ENCODE measurements around the gene TTC12. TPM values are rescaled to one million over a fixed set of nuclear protein-coding genes. Genes with fewer than 3 reads are reported as not detected.

TTC12 gene
- total RNA-seq, 1 experiment from 2014 or later: 14.5 TPM

DNA sequence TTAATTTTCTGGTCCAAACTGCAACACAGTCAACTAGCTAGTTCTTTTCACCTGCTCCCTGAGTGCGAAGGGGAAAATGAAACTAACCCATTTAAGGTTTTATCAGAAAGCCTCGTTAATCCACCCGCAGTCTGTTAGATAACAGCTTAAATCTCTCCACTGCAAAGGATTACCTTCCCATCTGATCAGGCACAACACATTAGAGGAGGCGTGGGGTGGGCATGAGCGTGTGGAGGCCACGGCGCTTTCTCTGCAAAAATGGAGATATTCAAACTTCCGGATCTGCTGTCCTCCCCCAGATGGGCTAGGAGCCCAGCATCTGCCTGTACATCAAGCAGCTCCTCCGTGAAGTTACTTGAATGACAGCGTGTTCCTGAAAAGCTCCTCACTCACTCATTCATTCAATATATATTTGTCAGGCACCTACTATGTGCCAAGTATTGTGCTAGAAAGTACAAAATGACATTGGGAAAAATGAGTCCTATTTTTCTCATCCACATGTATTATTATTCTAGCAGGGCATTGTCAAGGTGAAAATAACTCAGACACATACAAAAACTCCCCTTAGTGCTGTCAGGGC lies 59.7 kb downstream of the TTC12 start:
- no peak for DNase-seq (ENCODE audit: low read depth)

DNA sequence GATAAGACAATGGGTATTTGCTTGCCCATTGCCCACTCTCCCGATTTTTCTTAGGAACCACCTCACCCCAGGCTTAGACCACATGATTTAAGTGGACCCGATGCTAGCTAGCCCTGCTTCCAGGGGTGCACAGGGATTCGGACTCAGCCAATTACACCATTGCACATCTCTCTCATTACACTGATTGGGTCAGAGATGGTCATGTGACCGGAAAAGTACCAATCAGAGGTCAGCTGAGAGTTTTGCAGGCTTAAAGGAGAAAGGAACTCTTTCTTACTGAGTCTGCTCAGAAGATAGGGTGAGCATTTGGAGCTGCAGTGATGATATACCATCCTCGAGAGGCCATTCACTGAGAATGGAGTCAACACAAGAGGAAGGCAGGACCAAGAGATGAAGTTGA lies 61.0 kb downstream of the TTC12 start:
- DNase-seq (ENCODE audit: low read depth): no peak

DNA sequence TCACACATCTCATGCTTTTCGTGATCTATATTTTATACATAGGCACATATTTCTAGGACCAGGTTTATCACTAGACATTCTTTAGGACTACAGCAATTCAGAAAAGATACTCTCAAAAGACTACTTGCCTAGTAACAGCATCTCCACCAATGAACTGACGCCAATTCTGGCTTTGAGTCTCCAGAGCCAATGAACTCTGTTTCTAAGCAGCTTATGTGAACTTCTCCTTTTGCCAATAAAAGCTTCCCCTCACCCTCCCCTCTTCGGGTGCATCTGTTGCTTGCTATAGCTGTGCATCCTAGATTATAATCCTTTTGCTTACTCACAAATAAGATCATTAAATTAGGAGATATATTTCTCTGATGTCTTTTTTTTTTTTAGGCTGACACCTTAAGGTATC lies 61.8 kb downstream of the TTC12 start:
- no peak for DNase-seq (ENCODE audit: low read depth)

DNA sequence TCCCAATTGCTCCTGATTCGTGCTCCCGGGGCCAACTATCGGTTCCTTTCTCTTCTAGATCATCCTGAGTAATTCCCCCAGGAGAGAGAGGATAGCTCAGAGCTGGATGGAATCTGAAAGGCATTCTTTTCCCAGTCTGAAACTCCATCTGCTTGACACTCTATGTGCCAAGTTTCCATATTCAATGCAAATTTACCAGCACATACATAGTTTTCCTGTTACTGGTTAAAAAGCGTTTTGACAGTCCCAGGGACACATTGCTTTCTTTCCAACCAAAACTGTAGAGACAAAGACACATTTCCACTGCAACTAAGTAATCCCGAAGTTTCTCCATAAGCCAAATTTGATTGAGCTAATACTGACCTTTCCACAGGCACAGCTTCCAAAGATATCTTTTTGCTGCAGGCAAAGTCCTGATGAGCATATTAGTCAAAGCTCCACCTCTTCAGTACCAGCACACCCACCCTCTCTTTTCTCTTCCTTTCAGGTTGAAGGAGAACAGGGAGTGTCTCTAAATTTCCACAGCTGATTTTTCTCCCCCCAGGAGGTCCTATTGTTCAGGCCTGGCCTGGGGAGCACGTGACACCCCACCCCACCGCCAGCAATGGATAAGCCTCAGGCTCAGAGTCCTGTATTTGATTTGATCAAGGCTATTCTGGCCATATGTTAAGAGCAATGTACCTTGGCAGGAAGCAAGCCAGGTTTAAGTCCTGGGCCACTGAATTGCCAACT lies 63.5 kb downstream of the TTC12 start:
- DNase-seq (ENCODE audit: low read depth): no peak

DNA sequence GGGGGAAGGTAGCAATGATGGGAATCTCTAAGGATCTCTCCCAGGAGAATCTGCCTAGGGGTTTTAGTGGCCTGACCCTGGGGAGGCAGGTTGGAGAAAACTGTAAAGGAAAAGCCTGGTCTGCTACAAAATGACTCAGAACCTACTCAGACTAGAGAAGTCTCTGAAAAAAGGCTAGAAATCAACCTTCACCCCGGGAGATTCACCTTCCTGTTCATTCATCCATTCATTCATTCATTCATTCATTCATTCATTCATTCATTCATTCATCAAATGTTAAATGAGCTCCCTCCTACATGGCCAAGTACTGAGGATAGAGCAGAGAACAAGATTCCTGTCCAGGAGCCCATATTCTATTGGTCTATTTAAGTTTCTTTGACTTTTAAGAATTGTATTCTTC lies 64.3 kb downstream of the TTC12 start:
- DNase-seq (ENCODE audit: low read depth): peak; percentile 61

DNA sequence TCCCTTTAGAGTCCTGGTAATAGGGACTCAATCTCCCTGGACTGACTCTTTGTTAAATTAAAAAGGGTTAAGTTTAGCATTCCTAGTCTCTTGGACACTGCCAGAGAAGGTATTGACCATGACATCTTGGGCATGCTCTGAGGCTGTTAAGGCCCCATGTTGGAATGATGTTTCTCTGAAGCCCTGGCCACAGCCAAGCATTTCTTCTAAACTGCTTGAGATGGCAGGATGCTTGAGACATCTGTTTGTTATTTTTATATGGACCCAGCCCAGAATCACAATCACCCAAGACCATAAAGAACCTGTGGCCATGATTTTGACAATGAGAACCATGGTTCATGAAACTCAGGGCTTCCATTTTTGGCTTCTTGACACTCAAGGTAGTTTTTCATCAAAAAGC lies 67.7 kb downstream of the TTC12 start:
- DNase-seq (ENCODE audit: low read depth): no peak

DNA sequence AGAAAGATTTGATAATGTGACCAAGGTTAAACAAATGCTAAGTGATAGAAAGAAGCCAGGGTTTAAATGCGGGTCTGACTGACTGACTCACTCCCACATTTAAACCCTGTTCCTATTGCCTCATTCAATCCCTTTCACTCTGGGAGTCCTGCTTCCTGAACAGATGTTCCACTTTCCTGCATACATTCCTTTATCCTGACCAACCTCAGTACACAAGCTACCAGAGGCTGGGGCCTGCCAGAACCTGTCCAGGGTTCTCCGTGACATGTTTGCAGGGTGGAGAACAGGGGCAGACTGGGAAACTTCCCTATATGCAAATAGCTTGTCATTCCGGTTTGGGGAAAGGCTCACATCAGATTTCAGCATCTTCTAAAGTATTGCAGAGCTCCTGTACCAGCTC lies 70.2 kb downstream of the TTC12 start:
- DNase-seq (ENCODE audit: low read depth): peak; percentile 97

DNA sequence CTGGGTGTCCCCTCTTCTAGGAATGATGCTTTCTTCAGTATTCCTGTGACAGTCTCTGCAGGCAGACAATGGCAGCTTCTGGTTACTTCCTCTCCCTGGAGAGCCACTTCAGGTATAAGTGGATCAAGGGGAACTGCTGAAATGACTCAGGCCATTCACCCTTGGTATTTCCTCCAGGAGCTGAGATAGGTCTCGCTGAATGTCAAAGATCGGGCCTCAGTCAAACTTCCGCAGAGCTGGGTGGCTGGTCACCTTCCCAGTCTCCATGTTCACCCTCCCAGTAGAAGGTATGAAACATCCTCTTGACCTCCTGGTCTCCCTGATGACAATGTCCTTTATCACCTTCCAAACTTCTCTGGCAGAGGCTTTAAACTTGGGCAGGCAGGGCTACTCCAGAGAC lies 71.4 kb downstream of the TTC12 start:
- no peak for DNase-seq (ENCODE audit: low read depth)

DNA sequence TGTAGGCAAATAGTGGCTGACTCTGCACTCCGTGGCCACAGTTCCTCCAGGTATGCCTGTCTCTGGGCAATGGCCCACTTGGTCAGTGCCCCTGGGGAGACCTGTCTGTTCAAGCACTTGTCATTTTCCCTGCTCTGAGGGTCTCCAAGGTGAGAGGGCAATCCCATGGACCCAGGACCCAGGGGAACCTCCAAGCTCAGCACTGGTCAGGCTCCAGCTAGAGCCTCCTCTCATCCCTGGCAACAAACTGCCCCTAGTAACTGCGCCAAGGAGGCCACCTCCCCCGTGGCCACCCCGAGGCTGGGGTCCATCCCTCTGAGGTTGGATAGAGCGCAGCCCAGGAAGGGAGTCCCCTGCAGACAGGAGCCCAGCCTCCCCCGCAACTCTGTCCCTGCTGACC lies 72.5 kb downstream of the TTC12 start:
- no peak for DNase-seq (ENCODE audit: low read depth)

DNA sequence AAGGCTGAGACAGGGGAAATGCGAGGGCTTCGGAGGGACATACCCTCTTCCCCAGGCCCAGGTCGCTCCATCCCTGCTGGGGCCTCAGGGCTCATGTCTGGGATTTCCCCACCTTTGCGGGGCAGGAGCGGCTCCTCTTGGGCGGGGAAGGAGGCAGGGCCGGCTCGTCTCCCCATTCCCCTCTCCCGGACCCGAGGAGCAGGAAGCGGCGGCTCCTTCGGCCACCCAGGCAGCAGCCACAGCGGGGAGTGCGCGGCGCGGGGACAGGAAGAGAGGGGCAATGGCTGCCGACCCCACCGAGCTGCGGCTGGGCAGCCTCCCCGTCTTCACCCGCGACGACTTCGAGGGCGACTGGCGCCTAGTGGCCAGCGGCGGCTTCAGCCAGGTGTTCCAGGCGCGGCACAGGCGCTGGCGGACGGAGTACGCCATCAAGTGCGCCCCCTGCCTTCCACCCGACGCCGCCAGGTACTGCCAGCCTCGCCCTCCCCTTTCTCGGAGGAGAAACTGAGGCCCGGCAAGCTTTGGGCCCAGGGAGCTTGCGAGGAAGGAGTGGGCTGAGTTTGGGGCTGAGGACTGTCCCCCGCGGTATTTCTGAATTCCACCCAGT lies 73.3 kb downstream of the TTC12 start, which contains the start of gene ANKK1:
ANKK1 (plus strand) TSS at position 175 of the 607 bp plus-strand sequence; CDS start at position 281, 106 bp downstream.
- DNase-seq (ENCODE audit: low read depth): no peak

DNA sequence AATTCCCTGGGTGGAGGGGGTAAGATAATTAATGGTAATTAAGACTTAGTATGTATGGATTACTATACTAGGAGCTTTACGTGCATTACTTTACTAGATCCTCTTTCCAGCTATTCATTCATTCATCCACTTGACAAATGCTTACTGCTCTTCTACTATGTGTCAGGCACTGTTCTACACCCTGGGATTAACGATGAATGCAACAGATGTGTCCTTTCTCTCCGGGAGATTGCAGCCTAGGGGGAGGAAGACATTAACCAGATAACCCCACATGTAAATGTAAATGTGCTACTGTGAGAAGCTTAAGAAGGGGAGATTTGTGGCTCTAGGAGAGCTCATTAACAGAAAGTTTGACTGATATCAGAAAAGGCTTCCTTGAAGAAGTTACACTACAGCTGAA lies 74.9 kb downstream of the TTC12 start:
- no peak for DNase-seq (ENCODE audit: low read depth)

DNA sequence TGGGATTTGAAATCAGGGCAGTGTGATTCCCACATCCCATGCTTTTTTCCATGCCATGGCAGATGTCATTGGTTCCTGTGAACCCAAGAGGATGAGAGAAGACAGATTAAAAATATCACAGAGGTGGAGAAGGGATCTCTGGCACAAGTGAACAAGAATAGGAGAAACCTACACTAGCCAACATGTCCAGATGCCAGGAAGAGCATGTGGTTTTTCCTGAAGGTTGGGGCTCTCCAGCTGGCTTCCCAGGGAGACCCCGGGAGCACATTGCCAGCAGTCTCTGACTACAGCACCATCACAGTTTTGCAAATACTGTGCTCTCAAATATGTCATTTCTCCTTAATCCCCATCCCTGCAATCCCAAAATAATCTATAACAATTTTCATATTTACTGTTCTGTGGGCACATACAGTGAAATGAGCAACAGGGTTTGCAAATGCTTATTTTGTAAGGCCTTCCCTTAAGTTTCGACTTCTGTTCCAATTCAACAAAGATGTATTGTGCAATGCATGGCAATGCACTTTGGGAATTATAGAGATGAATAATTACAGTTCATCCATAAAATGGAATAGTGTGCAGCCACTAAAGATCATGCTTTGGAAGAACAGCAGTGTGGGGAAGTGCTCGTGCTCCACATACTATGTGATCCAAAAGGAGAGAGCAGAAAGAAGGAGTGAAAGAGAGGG lies 78.0 kb downstream of the TTC12 start:
- no peak for DNase-seq (ENCODE audit: low read depth)

DNA sequence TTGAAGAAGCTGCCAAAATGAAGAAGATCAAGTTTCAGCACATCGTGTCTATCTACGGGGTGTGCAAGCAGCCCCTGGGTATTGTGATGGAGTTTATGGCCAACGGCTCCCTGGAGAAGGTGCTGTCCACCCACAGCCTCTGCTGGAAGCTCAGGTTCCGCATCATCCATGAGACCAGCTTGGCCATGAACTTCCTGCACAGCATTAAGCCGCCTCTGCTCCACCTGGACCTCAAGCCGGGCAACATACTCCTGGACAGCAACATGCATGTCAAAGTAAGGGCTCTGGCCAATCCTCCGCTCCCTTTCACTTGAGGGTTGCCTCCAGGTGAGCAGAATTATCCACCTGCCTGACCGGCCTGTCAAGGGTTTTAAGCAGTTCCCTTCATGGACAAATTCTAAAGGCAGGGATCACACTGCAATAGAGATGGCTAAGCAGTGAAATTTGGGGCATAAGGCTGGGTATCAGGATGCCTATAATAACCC lies 79.2 kb downstream of the TTC12 start:
- DNase-seq (ENCODE audit: low read depth): no peak

DNA sequence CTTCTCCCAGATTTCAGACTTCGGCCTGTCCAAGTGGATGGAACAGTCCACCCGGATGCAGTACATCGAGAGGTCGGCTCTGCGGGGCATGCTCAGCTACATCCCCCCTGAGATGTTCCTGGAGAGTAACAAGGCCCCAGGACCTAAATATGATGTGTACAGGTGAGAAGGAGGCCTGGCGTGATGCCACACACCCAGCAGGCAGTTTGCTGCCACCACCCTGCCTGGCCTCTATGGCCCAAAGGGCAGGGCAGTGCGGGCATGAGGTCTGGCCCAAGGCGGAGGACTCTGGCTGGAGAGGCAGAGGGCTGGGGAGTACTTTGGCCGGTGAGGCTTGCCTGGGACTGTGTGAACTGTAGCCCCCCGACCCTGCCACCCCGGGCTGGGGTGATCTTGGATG lies 80.5 kb downstream of the TTC12 start:
- DNase-seq (ENCODE audit: low read depth): no peak

DNA sequence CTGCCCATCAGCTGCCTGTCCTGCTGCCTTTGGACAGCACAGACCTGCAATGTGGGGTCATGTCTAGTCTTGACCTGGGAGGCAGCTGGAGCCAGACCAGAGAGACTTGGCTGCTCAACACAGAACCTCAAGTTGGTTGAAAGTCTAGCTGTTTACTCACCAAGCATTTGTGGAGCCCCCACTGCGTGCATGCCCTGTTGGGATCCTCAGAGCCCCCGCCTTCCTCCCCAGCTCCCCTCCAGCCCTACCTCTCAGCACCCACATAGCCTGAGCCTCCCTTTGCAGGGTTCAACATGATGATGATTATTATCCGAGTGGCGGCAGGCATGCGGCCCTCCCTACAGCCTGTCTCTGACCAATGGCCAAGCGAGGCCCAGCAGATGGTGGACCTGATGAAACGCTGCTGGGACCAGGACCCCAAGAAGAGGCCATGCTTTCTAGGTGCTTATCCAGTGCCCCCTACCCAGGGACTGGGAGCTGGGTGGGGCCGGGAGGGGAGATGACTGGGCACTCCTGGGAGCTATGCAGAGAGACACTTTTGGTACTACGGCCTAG lies 81.5 kb downstream of the TTC12 start:
- no peak for DNase-seq (ENCODE audit: low read depth)

DNA sequence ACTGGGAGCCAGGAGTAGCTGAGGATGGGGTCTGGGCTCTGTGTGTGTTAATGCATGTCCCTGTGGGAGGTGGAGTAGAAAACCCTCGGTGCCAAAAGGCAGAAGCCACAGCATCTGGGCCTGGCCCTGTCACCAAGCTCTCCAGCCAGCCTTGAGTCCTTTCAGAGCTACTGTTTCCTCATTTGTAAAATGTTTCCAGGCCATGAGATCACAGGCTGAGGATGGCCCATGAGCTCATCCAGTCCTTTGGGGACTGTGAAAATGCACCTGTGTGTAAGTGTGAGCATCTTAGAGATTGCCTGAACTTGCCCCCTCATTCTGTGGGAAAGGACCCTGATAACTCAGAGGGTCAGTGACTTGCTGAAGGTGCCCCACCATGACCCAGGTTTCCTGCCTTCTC lies 82.3 kb downstream of the TTC12 start:
- DNase-seq (ENCODE audit: low read depth): no peak

DNA sequence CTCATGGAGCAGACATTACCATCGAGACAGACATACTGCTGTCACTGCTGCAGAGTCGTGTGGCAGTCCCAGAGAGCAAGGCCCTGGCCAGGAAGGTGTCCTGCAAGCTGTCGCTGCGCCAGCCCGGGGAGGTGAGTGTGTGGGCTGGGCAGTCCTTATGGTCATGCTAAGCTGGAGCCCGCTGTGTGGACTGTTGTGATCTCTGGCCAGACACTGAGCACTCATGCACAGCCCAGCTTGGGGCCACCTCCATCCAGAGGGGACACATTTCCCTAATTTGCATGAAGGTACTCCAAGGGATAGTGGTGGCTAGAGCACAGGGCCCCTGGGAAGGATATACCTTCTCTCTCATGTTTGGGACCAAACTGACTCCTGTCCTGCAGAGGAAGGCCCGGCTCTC lies 82.8 kb downstream of the TTC12 start:
- DNase-seq (ENCODE audit: low read depth): no peak

DNA sequence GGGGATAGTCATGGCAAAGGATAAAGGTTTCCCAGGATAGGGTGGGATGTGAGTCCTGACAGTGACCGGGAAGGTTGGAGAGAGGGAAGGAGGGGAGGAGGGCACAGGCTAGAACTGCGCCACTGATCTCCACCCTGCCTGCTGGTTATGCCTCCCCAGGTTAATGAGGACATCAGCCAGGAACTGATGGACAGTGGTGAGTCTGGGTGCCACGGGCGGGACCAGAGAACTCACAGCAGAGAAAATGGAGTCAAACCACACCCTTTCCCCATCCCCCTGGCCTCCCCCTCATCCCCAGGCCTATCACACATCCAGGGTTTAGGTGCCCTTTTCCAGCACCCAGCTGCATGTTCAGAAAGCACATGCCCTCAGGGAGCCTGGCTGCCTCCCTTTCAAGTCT lies 83.4 kb downstream of the TTC12 start:
- DNase-seq (ENCODE audit: low read depth): no peak

DNA sequence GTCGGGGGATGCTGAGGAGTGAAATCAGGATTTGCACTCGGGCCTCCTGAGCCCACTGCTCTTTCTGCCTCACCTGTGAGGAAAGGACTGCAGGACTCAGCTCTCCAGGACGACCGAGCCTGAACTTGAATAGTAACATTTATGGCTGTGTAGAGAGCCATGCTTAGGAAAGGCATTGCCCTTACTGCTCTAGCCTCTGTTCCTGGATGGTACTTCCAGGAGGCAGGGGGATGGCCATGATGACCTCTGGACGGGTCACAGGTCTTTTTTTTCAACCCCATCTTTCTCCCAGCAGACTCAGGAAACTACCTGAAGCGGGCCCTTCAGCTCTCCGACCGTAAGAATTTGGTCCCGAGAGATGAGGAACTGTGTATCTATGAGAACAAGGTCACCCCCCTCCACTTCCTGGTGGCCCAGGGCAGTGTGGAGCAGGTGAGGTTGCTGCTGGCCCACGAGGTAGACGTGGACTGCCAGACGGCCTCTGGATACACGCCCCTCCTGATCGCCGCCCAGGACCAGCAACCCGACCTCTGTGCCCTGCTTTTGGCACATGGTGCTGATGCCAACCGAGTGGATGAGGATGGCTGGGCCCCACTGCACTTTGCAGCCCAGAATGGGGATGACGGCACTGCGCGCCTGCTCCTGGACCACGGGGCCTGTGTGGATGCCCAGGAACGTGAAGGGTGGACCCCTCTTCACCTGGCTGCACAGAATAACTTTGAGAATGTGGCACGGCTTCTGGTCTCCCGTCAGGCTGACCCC lies 84.5 kb downstream of the TTC12 start:
- no peak for DNase-seq (ENCODE audit: low read depth)

DNA sequence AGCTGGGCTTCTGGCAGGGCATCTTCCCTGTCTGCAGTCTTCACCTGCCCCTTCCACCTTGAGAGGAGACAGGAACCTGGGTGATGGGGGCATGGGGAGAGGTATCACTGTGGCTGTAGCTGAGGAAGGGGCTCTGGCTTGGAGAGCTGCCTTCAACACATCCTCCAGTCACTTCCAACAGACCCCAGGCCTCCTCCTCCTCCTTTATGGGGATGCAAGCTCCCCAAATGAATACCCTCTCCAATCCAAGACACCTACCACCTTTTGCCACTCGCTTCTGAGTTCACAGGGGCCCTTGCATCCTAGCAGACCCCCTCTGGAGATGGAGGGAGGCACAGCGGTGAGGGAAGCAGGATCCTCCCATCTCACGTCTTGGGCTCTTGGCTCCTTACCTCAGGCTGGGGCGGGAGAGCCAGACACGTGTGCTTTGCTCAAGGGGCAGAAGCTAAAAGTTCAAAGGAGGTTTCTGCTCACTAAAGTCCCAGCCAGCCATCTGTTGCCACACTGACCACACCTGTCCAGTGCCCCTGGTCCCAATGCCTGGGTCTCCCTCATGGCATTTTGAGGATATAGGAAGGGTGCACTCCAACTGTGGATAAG lies 86.3 kb downstream of the TTC12 start:
- no peak for DNase-seq (ENCODE audit: low read depth)

DNA sequence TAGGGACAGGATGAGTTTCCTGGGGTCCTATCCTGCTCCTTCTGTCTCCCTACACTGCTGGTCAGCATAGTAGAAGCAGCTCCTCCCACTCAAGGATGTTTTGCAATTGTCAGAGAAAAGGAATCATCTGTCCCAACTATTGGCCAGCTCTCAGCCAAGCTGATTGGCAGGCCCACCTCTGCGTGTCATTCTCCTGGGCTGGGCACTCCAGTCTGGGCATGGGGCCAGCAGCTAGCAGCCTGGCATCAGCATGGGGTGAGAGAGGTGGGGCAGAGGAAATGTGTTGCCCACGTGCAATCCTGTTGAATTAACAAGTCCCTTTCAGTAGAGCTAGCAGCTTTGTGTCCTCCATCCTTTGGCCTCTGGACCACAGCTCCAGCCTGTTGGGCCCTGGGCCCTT lies 87.3 kb downstream of the TTC12 start:
- DNase-seq (ENCODE audit: low read depth): peak; percentile 90
